GM19395 (cell line): ENCODE data around the gene COL18A1.
"Not testable (repeated sequence)": the region's sequence is repeated elsewhere in the genome, so short reads cannot be mapped to it uniquely, and the experiment has no call there.

ENCODE experiments used
- ATAC-seq: cut with Tn5 transposase; IDR thresholded peaks from one replicate; pipeline ENCODE4 v1.9.1; 2021; ENCODE audit warnings: mild to moderate bottlenecking, moderate library complexity; ENCODE audit not compliant: unreplicated experiment

COL18A1 gene

DNA sequence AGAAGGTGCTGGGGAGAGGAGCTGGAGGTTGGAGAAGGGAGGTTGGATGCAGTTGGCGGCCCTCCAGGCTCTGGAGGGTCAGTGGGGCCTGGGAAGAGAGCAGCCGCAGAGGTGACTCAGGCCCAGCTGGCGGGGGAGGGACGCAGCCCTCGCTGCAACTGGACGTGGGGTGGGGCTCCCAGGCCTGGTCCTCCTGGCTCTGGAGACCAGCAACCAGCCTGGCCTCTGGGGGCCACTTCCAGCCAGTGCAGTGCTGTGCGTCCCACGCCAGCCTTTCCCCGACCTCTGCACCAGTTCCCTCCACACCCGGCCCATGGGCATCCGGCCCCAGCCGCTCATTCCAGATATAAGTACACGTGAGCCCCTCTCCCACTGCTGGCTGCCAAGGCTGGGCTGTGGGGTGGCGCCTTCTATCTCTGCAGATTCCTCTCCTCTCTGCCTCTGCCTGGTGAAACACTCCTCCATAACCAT lies 38.0 kb upstream of the COL18A1 start:
- no peak for ATAC-seq

DNA sequence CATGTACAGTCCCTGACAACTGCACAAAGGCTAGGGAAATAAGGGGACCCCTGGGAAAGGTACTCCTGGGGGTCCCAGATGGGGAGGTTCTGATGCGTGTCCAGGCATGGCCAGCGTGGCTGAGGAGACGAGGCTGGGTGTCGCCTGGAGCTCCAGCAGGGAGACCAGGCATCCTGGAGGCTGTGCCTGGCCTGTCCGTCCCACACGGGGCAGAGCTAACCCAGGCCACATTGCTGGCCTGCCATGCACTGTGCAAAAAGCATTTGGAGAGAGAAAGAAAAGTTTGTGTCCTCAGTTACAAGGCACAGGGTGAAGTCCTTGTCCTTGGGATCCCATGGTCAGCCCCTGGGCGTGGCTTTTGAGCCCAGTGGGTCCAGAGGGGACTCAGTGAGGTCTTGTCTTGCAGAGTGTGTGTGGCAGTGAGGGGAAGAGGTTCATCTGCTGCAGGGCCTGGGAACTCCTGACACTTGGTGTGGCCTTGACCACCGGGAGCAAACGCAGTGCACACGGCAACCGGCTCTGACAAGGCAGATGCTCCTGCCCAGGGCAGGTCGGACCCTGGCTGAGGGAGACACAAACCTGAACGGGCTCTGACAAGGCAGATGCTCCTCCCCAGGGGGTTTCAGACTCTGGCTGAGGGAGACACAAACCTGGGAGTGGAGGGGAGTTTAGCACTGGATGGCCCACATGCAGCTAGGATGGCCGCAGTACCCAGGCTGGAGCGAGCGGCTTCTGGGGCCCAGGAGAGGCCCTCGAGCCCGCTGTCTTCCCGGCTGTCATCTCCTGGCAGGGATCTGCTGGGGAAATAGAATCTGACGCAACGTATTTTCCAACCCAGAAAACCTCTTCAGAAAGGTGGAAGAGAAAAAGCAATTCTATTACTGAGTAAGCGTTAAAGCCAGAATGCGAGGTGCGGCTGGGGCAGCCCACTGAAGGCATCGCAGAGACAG lies 37.3 kb upstream of the COL18A1 start:
- ATAC-seq, result no peak

DNA sequence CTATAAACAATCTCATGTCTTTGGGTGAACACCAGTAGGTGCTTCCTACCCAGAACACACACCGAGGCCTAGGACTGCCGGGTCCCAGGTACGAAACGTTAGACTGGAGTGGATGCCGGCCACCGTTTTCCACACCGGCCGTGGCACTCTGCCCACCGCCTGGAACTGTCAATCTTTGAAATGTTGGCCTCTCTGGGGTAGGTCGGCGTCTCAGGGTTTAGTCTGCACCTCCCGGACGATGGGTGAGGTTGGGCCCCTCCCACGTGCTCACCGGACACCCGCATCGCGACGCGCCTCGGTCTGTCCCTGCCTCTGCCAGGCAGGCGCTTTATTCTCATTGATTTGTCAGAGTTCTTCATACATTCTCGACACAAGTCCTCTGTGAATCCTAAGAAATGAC lies 35.9 kb upstream of the COL18A1 start:
- not testable (repeated sequence) for ATAC-seq

DNA sequence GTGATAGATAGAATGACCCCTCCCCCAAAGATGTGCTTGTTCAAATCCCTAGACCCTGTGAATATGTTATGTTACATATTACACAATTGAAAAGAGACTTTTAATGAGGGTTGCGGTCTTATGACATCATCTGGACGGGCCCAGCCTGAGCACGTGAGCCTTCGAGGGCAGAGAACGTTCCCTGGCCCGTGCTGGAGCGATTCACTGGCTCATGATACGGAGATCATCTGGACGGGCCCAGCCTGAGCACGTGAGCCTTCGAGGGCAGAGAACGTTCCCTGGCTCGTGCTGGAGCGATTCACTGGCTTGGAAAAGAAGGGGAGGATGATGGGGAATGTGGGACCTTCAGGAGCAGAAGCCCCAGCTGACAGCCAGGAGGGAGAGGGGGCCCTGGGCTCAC lies 34.4 kb upstream of the COL18A1 start:
- ATAC-seq, result no peak

DNA sequence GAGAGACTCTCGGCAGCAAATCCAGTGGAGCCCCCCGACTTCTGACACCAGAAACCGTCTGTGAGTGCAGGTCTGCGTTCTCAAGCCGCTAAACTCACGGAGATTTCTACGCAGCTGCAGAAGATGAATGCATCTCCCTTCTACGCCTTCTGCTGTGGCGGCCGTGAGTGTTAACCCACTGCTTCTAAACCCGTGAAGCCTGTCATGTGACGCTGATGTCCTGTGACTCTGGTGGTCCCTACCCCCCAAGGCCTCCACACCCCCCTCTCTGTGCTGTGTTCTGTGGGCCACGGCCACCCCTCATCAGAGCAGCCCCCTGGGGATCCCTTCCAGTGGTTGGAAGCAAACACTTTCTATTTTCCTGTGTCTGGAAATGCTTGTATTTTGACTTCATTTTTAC lies 33.9 kb upstream of the COL18A1 start:
- no peak for ATAC-seq

DNA sequence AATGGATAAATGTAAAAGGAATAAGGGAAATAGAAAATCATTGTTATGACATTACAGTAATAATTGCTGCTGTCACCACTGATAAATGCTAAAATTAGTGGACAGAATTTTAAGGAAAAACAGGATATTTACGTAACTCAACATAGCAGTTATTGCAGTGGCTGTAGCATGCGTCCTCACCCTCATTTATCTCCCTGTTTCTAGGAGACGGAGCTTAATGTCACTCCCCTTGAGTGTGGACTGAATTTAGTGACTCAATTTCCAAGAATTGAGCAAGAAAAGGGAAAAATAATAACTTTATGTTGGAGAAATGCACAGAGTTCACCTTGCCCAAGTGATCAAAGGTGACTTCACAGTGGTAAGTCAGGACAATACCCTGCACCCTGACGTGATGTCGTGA lies 33.3 kb upstream of the COL18A1 start:
- ATAC-seq, result no peak

DNA sequence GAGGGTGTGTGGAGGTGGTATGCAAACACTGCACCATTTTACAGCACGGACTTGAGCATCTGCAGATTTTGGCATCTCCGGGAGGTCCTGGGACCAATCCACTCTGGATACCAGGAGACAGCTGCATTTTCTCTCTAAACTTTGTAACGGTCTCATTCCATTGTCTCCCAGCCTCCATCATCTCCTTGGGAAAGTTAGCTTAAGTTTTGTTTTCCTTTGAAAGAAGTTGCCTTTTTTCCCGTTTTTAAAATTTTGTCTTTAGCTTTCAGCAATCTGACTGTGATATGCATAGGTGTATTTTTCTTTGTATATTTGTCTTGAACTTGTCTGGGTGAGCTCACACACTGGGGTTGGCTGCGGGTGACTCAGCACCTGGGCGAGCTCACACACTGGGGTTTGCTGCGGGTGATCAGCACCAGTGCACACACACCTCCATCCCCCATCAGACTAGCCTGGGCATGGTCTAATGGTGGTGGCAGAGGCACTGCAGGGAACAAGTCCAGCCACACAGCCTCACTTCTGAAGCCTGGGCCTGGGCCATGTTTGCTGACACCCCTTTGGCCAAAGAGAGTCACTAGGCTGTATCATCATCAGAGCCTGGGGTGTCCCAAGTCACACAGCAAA lies 32.1 kb upstream of the COL18A1 start:
- no peak for ATAC-seq

DNA sequence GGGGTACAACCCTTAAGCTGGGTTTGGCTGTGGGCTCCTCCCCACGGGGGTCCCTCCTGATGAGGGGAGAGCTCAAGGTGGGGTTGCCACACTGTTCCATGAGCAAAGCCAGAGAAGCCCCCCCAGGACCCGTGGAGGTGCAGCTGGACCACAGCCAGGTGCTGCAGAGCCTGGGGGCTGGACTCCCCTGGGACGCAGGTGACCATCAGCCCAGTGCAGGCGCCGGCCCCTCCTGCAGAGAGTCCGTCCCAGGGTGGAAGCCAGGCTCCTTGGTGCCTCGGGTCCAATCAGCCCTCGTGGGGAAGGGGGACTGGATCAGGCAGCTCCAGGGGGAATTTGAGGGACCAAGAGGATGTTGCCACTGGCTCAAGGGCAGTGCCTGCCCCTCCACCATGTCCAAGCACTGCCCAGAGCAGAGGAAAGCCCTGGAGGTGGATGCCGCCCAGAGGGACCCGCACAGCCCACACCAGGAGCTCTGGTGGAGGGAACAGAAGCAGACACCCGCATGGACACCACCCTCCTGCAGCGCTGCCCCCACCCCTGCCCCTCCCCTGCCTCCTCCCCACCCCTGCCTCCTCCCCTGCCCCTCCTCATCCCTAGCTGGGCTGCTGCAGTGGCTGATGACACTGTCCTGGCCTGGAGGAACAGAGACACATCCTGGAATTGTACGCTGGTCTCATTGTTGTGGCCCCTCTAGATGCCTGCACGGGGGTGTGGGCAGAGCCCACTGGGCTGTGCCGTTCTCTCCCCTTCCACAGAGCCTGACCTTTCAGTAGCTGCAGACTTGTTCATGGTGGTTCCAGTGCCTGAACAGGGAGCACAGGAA lies 30.8 kb upstream of the COL18A1 start:
- no peak for ATAC-seq

DNA sequence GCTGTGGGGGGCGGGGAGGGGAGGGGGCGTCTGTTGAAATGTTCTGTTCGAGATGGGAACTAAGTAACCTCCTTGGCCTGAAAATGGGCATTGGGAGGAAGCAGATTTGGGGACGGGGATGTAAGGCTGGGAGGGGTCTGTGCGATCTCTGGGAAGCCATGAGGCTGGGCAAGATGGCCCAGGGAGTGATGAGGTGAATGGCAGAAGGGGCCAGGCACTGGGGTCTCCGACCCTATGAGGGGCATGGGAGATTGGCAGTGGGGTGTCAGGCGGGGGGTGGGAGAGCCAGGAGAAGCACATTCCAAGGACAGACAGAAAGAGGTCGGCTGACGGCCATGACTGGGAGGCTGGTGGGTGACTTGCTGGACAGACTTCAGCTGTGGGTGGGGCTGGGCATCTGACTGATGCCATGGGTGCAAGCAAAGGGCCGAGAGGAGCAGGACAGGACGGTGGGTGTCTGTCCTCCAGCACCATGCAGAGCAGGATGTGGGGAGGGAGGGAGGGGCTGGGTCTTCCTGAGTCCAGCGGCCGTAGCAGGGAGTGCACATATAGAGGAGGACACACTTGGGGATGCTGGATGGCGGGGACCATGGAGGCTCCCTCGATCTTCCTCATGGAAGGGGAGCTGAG lies 30.0 kb upstream of the COL18A1 start:
- ATAC-seq, result no peak

DNA sequence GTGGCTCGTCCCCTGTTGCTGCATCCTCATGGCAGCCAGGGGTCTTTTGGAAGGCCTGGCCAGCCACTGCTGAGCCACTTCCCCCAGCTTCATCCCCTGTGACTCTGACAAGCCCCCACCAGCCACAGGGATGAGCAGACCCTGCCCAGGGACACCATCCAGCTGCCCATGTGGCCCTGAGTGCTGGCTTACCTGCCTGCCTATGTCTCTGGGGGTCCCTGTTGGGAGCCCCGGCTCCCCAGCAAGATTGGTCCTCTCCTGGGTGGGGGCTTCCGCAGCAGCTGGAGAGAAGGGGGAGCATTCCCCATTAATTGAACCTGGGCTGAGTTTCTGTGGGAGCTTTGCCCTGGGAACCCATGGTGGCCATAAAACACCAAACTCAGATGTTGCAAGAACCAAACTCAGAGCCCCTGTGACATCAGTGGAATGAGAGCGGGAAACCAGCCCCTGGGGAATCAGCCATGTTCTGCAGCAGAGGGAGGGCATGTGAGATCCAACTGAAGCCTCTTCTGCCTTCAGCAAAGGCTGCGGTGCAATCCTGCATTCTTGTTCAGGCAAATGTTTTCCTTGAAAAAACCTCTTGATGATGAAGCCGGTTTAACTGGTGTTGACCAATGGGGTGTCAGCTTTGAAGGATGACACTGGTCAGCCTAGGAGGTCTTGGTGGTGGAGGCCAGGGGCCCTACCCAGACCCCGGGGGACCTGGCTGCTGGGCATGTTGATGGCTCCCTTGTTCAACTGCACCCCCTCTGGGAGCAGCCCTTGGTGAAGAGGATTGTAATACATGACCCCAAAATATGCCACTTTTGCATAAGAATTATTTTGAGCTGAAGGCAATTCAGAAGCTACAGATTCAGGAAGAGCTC lies 28.3 kb upstream of the COL18A1 start:
- ATAC-seq, result no peak

DNA sequence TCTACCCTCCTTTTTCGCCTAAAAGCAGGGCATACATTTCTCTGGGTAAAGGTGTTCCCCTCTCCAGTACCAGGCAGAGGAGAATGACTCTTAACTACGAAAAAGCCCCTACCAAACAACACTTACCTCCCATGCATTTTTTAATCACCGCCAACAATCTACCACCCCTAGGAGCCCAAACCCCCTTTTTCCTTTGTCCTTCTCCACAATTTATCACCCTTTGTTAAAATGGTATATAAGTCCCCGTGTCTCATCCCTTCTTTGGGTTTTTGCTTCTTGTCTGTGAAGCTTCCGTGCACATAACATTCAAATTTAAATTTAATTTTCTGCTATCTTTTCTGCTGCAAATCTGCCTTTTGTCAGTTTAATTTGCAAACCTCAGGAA lies 27.6 kb upstream of the COL18A1 start:
- no peak for ATAC-seq

DNA sequence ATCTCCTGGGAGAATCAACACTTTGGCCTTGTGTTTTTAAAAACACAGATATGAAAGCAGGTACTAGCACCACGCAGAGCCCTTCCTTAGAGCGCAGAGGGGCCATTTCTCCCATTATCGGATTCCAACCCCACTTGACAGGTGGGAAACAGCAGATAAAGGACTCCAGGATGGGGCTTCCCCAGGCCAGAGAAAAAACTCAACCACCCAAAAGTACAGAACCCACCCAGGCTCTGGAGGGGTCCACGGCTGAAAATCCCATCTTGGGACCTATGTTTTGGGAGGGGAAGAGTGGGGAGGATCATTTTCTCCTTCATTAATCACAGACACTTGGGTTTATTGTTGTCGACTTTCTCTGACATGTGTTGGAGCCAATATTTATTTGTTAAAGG lies 27.1 kb upstream of the COL18A1 start:
- ATAC-seq, result no peak

DNA sequence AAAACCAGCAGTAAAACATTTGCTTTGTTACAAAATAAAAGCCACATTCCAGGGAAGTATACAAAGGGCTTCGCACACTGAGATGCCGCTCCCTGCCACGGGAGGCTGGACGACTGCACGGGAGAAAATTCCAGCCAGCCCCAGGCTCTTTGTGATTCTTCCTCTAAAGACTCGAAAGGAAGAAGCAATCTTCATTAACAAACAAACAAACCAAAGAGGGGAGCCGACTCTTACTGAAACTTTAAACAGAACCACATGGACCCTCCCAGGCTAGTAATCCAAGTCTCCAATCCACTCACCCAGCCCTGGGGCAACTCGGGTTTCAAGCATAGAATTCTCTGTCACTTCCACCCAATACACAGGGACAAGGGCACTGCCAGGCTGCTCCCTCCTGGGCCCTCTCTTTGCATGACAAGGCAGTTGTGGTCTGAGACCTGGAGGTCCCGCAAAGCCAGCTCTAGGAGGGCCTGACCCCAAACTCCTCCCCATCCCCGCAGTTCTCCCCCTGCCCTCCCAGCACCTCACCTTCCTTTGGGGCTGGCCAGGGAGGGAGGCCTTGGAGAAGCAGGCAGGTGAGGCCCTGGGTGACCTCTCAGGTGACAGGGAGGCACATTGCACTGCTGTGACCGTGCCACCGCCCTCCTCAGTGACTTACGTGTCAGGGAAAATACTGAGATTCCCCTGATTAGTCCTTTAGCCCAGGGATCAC lies 26.6 kb upstream of the COL18A1 start:
- ATAC-seq, result no peak

DNA sequence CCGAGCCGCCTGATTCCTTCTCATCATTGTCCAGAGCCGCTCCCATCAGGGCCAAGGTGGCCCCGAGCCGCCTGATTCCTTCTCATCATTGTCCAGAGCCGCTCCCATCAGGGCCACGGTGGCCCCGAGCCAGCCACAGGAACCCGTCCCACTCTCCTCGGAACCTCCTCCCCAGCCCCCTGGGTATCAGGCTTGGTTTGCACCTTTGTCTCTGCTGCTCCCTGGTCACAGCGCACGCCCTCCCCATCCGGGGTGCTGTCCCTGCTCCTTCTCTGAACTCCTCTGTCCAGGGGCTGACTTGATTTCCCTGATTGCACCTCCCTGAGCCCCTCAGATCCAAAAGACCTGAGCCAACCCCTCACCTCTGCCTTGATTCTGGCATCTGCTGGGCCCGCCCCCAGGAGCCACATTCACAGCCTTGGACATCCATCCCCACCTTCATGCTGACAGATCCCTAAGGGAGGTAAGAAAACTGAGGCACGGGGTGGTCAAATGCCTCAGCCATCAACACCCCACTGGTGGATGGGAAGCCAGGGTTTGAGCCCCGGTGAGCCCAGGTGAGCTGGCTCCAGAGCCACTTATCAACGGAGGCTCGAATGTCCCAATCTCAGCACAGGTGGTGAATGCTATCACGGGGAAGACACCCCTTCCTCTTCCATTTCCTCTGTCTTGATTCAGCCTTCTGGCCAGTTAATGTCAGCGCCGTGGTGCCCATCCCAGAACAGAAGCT lies 25.6 kb upstream of the COL18A1 start:
- ATAC-seq, result no peak

DNA sequence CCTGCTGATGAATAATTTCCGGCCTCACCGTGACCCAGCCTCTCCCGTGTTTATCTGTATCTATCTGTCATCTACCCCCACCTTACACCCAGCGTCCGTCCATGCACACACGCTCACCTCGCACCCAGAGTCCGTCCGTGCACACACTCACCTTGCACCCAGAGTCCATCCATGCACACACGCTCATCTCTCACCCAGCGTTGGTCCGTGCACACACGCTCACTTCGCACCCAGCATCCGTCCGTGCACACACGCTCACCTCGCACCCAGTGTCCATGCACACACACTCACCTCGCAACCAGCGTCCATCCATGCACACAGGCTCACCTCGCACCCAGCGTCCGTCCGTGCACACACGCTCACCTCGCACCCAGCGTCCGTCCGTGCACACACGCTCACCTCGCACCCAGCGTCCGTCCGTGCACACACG lies 25.0 kb upstream of the COL18A1 start:
- ATAC-seq, result no peak

DNA sequence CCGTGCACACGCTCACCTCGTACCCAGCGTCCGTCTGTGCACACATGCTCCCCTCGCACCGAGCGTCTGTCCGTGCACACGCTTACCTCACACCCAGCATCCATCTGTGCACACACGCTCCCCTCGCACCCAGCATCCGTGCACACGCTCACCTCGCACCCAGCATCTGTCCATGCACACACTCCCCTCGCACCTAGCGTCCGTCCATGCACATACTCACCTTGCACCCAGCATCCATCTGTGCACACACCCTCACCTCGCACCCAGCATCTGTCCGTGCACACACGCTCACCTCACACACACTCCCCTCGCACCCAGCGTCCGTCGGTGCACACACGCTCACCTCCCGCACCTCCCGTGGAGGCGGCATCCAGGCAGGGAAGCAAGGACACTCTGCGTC lies 24.4 kb upstream of the COL18A1 start:
- no peak for ATAC-seq

DNA sequence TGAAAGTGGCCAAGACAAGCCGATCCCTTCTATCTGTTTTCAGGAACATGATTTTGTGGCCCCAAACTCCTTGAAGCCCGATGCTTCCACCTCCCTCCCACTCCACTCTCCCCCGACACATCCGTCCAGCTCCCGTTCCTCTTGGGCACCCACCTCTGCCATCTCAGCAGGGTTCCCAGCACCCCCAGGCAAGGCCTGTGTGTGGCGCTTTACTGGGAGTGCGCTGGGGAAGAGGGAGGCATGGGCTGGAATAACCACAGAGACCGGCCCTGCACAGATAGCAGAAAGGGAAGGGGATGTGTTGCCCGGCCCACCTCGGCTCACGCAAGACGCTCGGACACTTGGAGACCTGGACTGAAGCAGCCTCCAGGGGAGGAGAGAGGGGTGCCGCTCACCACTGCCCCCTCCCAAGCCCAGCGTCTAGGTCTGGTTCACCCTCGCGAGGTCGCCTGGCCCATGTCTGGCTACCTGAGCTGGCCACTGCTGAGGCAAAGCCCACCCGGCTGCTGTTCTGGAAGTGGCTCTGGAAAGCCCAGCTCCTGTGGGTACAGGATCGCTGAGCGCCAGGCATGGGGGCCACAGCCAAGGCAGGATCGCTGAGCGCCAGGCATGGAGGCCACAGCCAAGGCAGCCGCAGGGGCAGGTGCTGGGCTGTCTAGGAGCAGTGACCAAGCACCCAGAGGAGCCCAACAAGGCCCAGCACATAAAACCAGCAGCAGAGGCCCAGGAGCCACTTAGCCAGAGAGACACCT lies 23.8 kb upstream of the COL18A1 start:
- ATAC-seq, result no peak
